Daoy (cell line): Measurements from ENCODE around the gene GBX1. TPM values are rescaled to one million over a fixed set of nuclear protein-coding genes. Genes with fewer than 3 reads are reported as not detected.

Source experiments
- DNase-seq: peaks from one replicate; pipeline ENCODE4 v3.0.0-alpha.2; 2015; ENCODE audit warnings: low read depth
- total RNA-seq: library from RNA; depleted of rRNA; stranded (reverse); fragments of >200 nt; shearing (Covaris generic); gene quantifications from 2 replicates; pipeline ENCODE4 v1.2.3, GENCODE V29; 2014

Gene GBX1
- total RNA-seq, 1 experiment from 2014 or later, result not detected

DNA sequence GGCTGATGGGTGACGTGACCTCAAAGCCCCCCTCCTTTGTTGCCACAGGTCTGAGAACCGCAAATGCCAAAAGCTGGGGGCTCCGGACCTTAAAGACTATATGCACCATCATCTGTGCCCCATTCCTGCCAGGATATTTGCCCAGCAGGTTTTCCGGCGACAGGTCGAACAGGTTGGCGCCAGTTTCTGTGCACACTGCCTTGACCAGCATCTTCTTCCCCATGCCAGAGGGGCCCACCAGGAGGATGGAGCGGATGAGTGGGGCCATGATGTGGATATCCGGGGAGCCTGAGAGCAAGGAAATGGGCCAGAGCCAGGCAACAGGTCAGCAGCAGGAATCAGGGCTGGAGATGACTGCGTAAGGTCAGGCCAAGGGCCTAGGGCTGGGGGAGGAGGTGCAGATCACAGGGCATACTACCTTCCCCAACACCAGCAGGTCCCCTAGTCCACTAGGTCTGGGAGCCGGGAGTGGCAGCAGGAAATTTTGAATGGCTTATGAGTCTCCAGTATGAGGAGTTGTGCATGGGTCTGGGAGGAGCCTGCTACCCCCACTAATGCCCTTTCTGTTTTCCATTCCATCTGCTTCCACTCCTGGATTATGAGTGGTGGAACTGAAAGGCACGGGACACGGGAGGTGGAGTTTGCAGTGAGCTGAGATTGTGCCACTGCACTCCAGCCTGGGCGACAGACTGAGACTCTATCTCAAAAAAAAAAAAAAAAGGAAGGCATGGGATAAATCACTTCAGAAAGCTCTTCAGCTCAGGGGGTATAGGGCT lies 25.9 kb upstream of the GBX1 start:
- no peak for DNase-seq

DNA sequence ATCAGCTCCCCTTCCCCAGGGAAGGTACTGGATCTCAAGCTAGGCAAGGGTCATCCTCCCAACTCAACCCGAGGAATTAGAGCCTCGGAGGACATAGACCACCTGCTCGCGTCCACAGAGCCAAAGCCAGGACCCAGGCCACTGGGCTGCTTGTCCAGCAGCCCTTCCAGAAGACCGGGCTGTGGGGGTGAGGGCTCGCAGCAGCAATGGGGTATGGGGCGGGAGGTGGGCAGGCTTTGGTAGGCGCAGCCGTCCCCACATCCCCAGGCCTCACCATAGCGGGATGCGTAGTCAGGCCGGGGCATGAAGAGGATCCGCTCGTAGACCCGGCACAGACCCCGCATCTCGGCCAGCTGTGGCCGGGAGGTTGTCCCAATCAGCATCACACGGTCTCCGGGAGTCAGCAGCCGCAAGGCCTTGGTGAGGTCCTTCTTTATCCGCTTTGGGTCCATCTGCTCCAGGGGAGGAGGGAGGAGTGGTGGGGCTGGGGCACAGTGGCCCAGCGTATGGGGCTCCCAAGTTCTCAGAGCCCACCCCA lies 24.6 kb upstream of the GBX1 start:
- no peak for DNase-seq

DNA sequence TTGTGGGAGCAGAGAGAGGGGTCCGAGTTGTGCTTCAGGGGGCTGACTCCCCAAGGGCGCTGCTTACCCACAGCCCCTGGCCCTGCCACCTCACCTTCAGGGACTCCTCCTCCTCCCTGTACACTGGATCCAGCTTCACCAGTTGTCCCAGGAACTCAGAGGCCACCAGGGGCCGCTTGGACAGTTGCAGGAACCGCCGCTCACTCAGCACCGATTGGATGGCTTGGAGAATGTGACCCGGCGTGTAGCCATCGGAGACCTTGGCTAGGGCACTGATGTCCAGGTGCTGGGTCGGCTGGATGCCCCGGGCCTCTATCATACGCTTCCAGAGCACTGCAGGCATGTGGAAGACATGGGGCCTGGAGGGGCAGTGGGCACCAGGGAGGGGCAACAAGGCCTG lies 24.1 kb upstream of the GBX1 start:
- DNase-seq, result no peak

DNA sequence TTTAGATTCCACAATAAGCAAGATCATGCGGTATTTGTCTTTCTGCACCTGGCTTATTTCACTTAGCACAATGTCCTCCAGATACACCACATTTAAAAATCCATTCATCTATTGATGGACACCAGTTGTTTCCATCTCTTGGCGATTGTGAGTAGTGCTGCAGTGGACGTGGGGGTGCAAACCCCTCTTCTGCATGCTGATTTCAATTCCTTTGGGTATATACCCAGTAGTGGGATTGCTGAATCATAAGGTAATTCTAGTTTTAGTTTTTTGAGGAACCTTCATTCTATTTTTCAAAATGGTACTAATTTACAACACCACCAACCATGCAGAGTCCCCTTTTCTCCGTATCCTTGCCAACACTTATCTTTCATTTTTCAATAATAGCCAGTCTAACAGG lies 21.5 kb upstream of the GBX1 start:
- DNase-seq, result no peak

DNA sequence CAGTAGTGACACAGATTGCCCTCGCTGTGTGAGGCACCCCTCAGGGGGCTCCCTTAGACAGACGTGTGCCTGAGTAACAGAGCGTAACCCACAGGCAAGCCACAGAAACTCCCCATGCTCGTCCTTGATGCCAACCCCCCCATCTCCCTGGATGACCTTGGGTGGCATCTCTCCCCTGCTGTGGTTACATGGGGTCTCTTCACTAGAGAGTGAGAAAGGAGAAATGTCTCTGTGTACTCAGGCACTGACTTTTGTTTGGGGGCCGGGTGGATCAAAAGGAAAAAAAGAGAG lies 20.7 kb upstream of the GBX1 start:
- no peak for DNase-seq

DNA sequence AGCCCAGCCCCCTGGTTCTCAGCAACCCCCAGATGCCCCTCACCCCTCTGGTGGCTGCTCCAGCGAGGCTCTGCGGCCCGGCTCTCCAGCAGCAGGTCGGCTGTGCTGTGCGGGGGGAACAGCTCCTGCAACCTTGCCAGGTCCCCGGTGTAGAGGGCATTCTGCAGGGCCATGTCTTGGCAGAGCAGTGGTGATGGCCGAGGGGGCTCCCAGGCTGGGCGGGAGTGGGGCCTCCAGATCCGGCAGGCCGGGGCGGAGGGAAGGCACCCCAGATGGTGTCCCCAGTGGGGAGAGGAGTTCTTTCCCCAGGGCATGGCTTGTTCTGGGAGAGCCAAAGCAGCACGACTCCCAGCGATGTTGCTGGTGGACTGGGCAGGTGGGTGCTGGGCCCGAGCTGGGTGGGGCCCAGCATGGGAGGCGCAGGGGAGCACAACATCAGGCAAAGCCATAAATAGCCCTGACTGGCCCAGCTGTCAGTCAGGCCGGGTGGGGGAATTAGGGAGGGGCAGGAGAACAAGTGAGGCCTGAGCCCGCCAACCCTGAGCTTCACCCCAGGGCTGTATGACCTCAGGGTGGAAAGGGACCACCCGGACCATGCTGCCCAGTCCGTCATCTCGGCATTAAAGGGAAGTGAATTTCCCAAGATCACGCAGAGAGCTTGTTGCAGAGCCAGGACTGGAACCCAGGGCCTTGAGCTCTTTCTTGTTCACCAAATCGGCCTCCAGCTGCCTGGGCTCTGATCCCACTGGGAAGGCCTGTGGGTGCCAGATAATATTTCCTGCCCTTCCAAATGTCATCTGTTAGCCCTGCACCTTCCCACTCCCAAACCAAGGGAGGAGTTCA lies 20.1 kb upstream of the GBX1 start:
- no peak for DNase-seq

DNA sequence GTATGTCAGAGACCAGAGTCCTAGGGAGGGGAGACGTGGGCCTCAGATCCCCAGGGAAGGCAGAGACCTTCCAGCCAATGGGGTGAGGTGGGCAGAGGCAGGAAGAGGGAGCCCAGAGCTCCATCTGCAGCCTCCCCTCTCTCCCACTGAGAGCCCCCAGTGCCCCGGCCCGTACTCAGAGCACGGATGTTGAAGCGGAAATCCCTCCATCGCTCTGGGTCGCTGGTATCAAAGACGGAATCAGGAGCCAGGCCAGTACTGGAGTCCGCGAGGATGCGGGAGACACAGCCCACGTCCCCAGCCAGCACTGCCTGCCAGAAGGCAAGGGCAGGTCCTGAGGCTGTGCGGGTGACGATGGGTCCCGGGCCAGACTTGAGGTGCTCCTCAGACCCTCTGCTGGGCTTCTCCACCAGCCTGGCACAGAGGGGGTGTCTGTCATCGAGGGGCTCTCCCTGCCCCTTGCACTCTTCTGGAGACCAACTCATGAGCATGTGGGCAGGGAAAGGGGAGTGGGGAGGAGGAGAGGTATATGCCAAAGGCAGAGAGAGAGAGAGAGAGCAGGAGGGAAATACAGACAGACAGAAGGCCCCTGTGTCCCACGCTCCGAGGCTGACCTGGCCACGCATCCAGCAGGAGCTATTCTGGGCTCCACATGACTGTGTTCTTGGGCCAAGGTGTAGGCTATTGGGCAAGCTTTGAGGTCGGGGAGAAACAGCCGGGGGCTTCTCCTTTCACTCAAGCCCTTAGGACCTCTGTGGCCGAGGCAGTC lies 19.3 kb upstream of the GBX1 start, which contains the start of gene ASB10:
Gene ASB10 (minus strand): TSS at position 611 of the 769 bp plus-strand sequence. CDS start 120 bp downstream, at position 491.
- DNase-seq, result no peak

DNA sequence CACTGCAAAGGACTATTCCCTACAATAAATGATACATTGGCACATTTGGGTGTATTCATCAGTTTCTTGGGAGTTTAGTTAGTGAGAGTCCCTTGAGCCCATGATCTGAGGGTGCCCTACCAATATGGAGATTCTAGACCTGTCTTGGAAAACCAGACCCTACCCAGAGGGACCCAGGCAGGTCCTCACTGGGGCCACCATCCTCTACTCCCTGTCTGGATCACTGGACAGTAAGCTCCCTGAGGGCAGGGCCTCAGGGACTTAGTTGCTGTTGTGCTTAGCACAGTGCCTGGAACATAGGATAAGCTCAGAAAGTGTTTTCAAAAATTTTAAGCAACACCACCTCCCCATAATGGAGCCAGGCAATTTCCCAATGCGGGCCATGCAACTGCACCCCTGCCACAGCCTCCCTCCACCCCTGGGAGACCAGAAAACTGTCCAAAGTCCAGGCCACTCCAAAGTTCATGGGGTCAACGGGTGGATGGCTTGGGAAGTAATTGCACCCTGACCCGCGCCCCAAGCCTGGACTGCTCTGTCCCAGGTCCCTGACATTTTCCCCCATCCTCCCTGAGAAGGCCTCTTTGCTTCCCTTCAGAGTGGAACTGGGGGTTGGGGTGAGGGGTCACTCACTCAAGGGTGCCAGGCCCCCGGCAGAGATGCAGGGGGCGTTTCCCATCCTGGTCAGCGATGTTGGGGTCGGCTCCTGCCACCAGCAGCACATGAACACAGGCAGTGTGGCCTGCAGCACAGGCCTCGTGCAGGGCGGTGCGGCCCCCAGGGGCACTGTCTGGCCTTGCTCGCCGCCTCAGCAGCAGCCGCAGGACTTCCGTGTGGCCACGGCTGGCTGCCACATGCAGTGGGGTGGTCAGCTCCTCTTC lies 18.5 kb upstream of the GBX1 start:
- DNase-seq, result no peak

DNA sequence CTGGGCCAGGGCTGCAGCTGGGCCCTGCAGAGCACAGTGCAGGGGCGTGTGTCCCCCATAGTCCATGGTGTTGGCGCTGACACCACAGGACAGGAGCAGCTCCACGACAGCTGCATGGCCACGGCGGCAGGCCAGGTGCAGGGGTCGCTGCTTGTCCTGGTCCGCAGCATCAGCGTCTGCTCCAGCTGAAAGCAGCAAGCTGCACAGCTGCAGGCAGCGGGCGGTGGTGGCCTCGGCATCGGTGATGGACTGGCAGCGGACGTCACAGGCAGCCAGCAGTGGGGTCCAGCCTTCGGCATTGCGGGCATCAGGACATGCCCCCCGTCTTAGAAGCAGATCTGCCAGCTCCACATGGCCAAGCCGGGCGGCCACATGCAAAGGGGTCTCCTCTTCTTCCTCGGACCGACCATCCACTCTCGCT lies 13.5 kb upstream of the GBX1 start:
- no peak for DNase-seq

DNA sequence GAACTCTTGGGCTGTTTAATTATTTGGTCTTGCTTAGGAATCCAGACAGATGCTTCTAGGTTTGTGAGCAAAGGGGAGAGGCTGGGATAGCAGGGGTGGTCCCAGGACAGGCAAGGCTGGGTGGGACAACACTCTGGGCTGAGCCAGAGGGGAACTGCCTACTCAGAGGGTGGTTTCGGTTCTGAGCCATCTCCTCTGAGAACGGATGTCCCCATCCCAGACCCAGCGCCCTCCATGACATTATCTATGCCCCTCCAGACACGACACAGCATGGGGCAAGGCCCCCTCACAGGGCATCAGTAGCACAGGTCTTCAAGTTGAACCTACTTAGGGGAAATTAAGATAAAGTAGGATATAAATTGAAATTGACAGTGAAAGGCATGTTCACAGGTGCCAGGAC lies 12.5 kb upstream of the GBX1 start:
- no peak for DNase-seq

DNA sequence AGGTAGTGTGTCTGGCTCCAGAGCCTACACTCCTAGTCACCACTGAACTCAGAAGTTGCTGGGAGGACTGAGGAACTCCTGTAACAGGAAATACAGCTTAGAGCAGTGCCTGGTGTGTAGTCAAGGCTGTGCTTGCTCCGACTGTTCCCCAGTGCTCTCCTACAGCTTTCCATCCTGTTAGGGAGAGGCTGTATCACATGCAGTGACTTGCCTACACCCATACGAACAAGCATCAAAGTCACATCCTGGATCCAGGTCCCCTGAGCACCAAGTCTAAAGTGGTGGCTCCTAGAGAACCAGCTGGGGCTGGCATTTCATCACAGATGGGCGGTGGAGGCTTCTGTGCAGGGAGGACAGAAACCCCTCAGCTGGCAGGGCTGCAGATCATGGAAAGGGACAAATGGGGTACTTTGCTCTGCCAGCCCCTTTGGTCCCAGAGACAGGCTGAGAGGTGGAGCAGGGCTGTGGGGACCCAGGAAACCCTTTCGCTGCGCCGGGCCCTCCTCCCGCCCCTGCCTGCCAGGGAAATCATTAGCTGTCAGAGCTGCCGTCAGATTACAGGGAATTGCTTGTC lies 11.9 kb upstream of the GBX1 start:
- DNase-seq, result no peak

DNA sequence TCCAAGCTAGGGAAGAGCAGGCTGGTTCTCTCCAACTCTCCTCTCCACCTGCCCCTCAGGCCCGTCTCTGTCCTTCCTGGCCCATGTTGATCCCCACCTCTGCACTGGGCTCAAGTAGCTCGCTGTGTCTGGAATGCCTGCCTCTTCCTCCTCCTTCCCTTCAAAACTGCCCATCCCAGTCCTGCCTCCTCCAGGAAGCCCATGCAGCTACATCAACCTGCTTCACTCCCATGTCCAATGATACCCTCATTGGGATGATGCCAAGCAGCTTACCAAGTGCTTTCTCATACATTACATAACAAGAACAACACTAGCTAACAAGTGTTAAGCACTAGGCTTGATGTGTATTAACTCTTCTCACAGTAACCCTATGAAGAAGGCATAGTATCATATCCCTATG lies 11.3 kb upstream of the GBX1 start:
- no peak for DNase-seq

DNA sequence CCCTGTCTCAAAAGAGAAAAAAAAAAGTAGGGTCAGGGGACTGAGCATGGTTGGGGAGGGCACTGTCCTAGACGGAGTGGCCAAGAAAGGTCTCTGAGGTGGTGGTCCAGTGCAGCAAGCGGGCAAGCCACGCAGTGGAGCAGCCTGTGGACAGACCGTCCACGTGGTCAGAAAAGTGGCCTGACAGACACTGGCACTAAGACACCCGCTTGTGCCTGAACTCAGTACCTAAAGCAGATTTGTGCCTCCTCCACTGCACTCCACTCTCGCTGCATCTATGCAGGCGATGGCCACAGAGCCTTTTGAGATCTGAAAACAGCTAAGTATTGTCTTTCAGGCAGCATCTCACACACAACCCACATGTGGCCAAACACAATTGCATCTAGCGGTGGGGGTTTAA lies 10.7 kb upstream of the GBX1 start:
- DNase-seq, result no peak

DNA sequence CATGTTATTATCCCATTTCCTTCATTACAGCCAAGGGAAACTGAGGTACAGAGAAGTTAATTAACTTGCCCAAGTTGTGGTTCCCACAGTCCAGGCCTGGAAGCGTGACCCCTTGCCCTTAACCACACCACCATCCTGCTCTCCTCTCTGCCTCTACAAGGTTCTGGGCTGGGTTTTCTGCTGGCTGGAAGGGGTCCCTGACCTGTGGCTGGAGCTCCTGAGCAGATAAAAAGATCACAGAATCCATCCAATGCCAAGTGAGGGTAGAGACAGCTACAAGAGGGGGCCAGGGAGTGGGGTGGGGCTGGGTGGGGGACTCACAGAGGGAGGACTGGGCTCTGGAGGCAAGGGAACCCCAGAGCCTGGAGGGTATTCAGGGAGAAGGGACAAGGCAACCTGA lies 9.8 kb upstream of the GBX1 start:
- no peak for DNase-seq

DNA sequence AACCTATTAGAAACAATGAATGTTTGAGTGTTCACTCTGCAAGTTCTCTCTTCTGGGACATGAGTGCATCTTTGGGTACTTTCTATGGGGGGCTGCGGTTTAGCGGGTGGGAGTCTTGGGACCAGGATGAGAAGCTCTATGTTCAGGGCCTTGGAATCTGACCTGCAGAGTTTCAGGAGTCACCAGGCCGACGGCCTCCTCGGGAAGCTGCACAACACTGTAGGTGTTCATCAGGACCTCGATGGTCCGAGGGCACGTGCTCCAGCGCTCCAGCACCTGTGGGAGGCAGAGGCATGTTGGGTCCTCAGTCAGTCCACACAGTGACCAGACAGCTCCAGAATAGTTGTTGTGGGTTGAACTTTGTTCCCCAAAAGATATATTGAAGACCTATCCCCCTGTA lies 8.9 kb upstream of the GBX1 start:
- DNase-seq, result no peak

DNA sequence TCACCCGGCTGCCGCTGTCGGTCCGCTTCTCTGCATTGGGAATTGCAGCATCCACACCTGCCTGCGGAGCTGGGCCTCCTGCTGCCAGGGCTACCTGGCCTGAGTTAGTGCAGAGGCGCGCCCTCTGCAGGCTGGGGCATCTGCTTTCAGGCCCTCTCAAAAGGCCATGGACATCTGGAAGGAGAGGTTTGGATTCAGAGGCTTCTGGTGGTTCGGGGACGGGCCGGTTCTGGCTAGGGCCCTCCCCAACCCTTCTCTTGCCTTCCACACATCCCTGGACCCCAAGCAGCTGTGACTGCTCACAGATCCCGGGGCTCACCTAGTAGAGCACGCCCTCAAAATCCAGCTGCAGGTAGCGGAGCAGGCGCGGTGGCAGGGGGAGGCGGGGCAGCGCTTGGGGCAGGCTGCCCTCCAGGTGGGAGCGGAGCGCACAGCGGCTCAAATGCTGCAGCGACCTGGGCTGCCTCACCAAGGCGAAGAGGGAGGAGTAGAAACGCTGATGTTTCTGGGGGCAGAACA lies 8.4 kb upstream of the GBX1 start:
- no peak for DNase-seq

DNA sequence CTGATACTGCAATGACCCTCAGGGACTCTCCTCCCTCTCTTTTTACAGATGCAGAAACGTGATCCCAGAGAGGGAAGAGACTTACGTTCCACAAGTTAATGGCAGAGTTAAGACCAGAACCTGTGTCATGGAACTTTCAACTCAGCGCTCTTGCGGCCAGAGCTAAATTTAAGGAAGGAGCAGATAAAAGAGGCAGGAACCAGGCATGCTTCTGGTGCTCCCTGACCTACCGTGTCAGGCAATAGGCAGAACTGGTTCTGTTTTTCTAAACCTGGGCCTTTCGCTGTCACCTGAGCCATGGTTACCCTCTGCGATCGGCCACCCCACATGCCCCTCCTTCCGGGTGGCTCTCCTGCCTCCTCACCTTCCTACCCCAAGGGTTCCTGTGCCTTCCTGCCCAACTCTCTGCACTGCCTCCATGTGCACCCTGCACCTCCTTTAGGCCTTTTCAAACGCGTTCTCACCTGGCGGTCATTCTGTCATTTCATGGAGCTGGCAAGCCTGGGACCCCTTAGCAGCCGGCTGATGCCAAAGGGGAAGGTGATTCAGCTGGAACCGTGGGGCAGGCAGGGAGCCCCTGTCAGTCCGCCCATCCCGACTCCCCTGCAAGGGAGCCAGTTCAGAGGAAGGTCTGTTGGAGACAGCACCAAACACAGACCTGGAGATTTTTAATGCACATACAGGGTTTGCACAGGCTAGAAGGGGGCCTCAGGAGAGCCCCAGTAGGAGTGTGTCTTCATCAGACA lies 7.7 kb upstream of the GBX1 start:
- DNase-seq, result no peak

DNA sequence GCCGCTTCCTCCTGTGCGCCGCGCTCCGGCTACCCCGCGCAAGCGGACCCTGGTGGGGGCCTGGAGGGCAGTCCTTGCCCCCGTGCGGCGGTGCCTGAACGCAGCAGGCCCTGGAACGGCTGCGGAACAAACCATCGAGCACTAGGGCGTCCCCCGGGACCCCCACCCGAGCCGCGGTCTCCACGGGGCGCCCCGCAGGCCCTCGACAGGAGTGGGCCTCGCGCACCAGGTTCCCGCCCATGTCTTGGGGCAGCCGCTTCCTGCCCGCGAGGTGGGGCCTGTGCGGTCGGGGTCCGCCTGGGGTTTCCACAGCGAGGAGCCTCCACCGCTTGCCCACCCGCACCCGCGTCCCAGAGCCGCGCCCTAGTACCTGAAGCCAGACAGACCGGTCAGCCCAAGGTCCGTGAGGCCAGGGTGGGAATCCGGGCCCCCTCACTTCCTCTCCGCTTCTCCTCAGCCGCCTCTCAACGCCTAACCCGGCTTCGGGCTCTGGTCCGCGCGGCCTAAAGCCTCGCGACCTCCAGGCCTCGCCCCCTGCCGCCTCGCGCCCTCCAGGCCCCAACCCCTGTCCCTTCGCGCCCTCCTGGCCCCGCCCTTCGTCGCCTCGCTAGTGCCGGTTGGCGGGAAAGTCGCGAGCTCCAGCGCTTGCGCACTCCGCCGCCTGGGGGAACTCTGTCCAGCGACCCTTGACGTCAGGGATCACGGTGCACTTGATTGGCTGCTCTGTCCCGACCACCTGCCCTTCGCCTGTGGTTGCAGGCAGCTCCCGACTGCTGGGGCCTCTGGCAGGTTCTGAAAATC lies 7.0 kb upstream of the GBX1 start:
- no peak for DNase-seq
